Astrocyte of the cerebellum (primary cell): ENCODE measurements around the gene S100A4.

ENCODE experiments used
- DNase-seq: peaks from one replicate; pipeline ENCODE4 v3.0.0-alpha.2; 2011; ENCODE audit warnings: low read depth
- H3K4me3 ChIP-seq: 2 replicates; pipeline ENCODE4 v1.5.1; 2011; ENCODE audit warnings: mild to moderate bottlenecking, low read depth, low read length, moderate library complexity
- CTCF ChIP-seq: IDR thresholded peaks from 2 replicates; pipeline ENCODE4 v1.5.1; 2012; ENCODE audit warnings: low read length, low read depth, moderate library complexity, mild to moderate bottlenecking; ENCODE audit errors: missing control alignments
- in situ Hi-C: cut with HindIII; loops from 2 replicates; pipeline ENCODE4 v1.10.0; 2017; ENCODE audit warnings: low sequenced_read_pairs

Gene S100A4

DNA sequence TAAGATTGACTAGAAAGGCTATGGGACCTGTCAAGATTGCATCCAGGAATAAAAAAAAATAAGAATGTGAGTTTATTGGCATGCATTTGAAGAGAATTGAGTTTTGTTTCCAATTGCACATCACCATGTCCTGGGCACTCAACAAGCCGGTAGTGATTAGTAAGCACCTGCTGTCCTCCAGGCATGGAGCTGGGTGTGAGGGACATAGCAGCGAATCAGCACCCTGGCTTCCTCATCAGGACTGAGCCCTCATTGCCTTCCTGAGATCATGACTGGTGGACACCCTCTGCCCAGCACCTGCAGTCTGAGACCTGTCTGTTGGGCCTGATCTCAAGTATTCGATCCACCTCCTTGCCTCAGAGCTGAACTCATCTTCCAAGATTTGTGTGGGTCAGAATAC is 36.6 kb downstream of the S100A4 start:
- H3K4me3 ChIP-seq: no peak overlapping the region
- in situ Hi-C loops: no loop called here
- no peak for DNase-seq
- TF ChIP-seq CTCF: no peak

DNA sequence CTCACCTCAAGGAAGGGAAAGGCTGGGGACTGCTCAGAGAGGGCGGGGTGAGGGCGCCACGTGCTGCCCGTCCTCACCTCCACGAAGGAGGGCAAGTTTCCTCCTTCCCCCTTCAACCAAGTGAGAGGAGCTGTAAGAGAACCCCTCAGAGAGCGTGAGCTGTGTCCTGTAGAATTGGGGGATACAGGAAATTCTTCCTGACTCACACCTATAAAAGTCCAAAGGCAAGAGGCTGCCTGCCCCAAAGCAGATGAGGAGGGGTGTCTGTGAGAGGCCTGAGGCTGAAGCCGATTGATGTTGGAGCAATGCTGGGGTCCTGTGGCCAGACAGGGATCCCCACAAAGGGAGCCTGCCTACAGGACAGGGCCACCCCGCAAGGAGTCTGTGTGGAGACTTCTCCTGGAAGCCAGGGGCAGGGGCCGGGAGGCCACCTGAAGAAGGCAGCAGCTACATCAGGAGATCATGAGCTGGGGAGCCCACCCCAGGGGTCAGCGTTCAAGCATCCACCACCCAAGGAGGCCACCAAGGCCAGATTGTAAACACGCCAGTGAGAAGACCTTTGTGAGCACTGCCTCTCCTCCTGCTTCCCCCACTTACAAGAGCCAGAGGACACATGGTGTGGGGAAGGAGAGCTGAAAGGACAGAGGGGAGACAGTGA is 37.6 kb downstream of the S100A4 start:
- H3K4me3 ChIP-seq: no peak overlapping the region
- TF ChIP-seq CTCF: no peak
- in situ Hi-C loops: no loop called here
- DNase-seq: no peak

DNA sequence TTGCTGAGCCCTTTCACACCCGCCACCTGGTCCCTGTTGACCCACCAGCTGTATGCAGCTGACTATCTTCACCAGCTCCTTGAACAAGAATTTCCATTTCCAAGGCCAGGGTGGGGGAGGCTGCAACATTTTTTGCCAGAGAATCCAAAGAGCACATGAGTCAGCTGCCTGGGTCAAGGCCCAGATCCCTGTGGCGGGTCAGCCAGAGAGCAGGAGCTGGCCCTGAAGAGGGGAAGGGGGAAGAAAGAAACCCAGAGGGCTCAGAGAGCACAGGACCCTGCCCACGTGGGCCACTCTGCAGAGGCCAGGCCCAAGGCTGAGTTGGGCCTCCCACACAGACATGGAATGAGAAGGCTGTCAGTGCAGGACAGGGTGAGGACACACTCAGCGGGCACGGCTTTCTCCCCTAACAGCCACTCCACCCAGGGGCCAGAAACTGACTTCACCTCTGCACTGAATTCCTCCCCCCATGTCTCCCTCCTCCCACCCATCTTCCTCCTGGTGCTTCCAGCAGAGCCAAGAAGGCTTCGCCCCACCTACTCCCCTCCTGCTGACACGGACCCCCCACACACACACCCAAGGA is 38.7 kb downstream of the S100A4 start:
- in situ Hi-C loops: no loop called here
- peak; percentile 41 for DNase-seq
- no peak overlapping the region for H3K4me3 ChIP-seq
- TF ChIP-seq CTCF: no peak

- no peak for TF ChIP-seq CTCF
- DNase-seq: no peak
- H3K4me3 ChIP-seq: no peak overlapping the region
- in situ Hi-C loops: no loop called here
Measured at GRCh38 chr1:153506386-153506785, 39.2 kb downstream of the S100A4 start.

- H3K4me3 ChIP-seq: no peak overlapping the region
- in situ Hi-C loops: no loop called here
- DNase-seq: no peak
- TF ChIP-seq CTCF: no peak
Measured at GRCh38 chr1:153505576-153505975, 40.0 kb downstream of the S100A4 start.

DNA sequence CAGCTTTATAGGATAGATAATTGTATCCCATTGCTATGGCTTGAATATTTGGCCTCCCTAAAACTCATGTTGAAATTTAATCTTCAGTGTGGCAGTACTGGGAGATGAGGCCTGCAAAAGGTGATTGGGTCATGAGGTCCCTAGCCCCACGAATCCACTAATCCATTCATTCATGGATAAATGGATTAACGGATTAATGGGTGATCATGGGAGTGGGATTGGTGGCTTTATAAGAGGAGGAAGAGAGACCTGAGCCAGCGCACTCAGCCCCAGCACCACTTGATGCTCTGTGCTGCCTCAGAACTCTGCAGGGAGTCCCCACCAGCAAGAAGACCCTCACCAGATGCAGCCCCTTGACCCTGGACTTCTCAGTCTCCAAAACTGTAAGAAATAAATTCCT is 41.8 kb downstream of the S100A4 start:
- no peak for DNase-seq
- TF ChIP-seq CTCF: no peak
- H3K4me3 ChIP-seq: no peak overlapping the region
- in situ Hi-C loops: no loop called here
